ENCODE measurements around the gene EFHD1.

EFHD1 gene

DNA sequence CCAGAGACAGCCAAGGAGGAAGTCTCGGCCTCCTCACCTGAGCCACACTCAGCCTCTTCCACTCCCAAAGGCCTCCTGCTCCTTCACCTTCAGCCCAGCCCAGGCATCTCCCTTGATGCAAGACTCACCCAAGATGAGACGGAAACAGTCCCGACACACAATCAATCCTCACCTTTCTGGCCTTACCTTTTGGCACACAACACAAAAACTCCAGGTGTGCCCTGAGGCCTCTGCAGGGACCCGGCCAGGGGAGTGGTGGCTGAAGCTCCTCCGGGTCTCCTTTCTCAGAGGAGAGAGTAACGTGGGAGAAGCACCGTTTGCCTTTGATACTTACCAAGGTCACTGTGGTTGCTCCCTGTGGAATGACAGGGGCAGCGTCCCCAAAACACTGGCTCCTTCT, 23.8 kb upstream of the EFHD1 start:
- no peak for DNase-seq (ENCODE audit: low spot score in 2 of 2)
- Mint-ChIP-seq H3K4me3 (no peak overlapping the region), H3K4me1 (no peaks in the 10 kb centered on the region), H3K36me3 (peaks cover 9% of the 10 kb centered on the region), H3K9me3 (no peaks in the 10 kb centered on the region), H3K27ac (no peak overlapping the region)
- no peak for ATAC-seq

- no peak for DNase-seq (ENCODE audit: low spot score in 2 of 2)
- H3K4me3 Mint-ChIP-seq = no peak overlapping the region
- H3K4me1 Mint-ChIP-seq = no peaks in the 10 kb centered on the region
- H3K27ac Mint-ChIP-seq = no peak overlapping the region
- peaks cover 9% of the 10 kb centered on the region for H3K36me3 Mint-ChIP-seq
- ATAC-seq = no peak
- H3K9me3 Mint-ChIP-seq = no peaks in the 10 kb centered on the region
These were observed 23.3 kb upstream of the EFHD1 start for GRCh38 chr2:232610081-232610480.

DNA sequence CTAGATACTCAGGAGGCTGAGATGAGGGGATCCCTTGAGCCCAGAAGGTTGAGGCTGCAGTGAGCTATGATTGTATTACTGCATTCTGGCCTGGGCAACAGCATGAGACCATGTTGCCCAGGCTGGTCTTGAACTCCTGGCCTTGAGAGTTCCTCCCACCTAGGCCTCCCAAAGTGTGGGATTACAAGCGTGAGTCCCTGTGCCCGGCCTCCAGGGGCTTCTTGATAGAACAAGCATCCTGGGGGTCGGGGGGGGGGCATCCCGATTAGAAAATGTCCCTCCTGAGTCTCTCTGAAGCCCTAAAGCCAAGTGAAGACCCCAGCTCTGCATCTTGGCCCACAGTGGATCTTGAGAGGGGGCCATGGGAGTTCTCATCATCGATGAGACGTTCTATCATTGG, 22.3 kb upstream of the EFHD1 start:
- Mint-ChIP-seq H3K4me3 (no peak overlapping the region), H3K36me3 (peaks cover 3% of the 10 kb centered on the region), H3K9me3 (no peaks in the 10 kb centered on the region), H3K4me1 (no peaks in the 10 kb centered on the region), H3K27ac (no peak overlapping the region)
- ATAC-seq (no peak), DNase-seq (ENCODE audit: low spot score in 2 of 2) (no peak)

DNA sequence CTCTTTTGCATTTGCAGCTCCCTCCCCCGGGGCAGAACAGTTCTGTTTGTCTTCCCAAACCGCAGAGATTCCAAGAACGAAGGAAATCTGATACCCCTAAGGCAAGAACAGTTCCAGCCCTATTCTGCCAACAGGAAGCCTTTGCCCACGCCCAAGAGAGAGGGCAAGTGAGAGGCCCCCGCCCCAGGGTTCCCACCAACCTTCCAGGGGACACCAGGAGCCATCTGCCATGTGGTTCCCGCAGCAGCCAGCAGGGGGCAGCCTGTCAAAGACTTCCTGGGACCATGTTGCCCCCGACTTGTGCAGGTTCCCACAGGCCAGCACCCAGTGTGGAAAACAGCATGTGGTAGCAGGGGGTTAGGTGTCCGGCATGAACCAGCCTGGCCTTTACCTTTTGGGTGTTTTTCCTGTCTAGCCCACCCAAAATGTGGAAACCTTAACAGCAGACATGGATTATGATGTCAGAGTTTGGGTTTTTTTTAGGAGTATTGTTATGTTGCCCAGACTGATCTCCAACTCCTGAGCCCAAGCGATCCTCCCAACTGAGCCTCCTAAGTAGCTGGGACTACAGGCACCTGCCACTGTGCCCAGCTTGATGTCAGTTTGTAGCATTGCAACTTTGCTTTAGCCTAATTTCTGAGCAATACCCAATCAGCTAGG, 21.7 kb upstream of the EFHD1 start:
- no peaks in the 10 kb centered on the region for H3K4me1 Mint-ChIP-seq

GRCh38 chr2:232613538-232614134, 19.8 kb upstream of the EFHD1 start:
- ATAC-seq (no peak), DNase-seq (ENCODE audit: low spot score in 2 of 2) (no peak)
- H3K36me3 Mint-ChIP-seq = no peaks in the 10 kb centered on the region
- H3K27ac Mint-ChIP-seq = no peak overlapping the region
- no peaks in the 10 kb centered on the region for H3K9me3 Mint-ChIP-seq
- no peak overlapping the region for H3K4me3 Mint-ChIP-seq
- H3K4me1 Mint-ChIP-seq = no peaks in the 10 kb centered on the region

More for the DNA sequence above, 21.7 kb upstream of the EFHD1 start:
- DNase-seq (ENCODE audit: low spot score in 2 of 2) = peak; percentile 76 to 90
- Mint-ChIP-seq H3K9me3 (no peaks in the 10 kb centered on the region), H3K36me3 (no peaks in the 10 kb centered on the region), H3K4me3 (no peak overlapping the region), H3K27ac (no peak overlapping the region)
- ATAC-seq = peak; percentile 72

DNA sequence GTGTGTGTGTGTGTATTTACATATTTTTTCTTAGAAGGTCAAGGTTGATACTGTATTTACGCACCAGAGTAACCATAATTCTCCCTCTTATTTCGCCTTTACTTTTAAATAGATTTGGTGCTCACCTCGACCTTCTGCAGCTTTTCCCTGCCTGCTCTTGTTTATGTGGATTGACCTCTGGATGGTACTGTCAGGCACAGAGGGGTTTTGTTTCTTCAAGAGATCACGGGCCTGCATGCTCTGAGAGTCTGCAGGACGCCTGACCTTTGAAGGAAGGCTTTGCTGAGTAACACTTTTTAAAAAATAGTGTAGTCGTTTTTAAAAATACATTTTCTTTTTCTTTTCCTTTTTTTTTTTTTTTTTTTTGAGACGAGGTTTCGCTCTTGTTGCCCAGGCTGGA, 18.1 kb upstream of the EFHD1 start:
- ATAC-seq = no peak

GRCh38 chr2:232621186-232621585, 12.2 kb upstream of the EFHD1 start:
- H3K36me3 Mint-ChIP-seq = no peaks in the 10 kb centered on the region
- DNase-seq (ENCODE audit: low spot score in 2 of 2) = no peak
- no peaks in the 10 kb centered on the region for H3K4me1 Mint-ChIP-seq
- ATAC-seq = no peak
- H3K9me3 Mint-ChIP-seq = no peaks in the 10 kb centered on the region
- no peak overlapping the region for H3K27ac Mint-ChIP-seq
- no peak overlapping the region for H3K4me3 Mint-ChIP-seq

More for the DNA sequence above, 18.1 kb upstream of the EFHD1 start:
- no peaks in the 10 kb centered on the region for H3K9me3 Mint-ChIP-seq
- no peaks in the 10 kb centered on the region for H3K4me1 Mint-ChIP-seq
- no peak overlapping the region for H3K4me3 Mint-ChIP-seq
- DNase-seq (ENCODE audit: low spot score in 2 of 2) = no peak
- no peak overlapping the region for H3K27ac Mint-ChIP-seq
- H3K36me3 Mint-ChIP-seq = no peaks in the 10 kb centered on the region

- DNase-seq (ENCODE audit: low spot score in 2 of 2) (no peak), ATAC-seq (no peak)
- no peaks in the 10 kb centered on the region for H3K9me3 Mint-ChIP-seq
- no peak overlapping the region for H3K4me3 Mint-ChIP-seq
- no peak overlapping the region for H3K27ac Mint-ChIP-seq
- H3K36me3 Mint-ChIP-seq = no peaks in the 10 kb centered on the region
- no peaks in the 10 kb centered on the region for H3K4me1 Mint-ChIP-seq
These were observed 10.8 kb upstream of the EFHD1 start for GRCh38 chr2:232622563-232622962.

DNA sequence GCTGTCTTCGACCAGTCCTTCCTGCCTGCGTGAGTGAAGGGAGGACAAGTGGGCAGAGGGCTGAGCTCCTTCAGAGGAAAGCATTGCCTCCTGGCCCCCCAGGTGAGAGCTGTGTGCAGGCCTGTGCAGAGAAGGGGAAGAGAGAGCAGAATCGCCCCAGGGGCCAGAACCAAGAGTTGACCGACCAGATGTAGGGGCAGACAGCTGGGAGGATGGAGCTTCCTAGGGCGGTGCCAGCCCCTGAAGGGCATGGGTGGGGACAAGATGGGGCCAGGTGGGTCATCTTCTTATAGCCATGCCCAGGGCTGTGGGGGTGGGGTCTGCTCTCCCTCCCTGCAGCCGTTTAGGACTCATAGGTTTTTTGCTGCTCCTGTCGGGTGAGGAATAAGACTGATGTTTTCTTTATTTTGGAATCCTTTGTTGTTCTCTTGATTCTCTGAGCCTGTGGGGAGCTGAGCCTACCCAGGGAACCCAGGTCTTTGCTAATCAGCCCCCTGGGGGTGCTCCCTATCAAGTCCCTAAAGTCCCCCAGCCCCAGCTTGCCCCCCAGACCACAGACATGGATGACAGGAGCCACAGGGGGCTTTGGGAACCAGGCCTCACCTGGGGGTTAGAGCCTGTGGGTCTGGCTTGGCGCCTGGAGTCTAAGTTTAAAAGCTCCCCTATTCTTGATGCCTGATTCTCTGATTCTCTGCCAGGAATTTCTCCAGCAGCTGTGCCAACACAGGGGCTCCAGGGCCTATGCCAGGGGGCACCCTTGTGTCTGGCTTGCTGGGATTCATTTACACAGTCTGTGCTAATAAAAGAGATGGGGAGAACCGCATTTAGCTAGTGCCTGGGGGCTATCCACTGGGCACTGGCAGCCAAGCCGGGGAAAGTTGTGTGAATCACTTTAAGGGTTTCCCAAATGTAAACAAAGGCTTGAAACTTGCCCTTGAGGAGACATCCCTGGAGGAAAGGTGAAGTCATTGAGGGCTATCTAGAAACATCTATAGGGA, 9.3 kb upstream of the EFHD1 start:
- H3K4me1 Mint-ChIP-seq = no peaks in the 10 kb centered on the region
- DNase-seq (ENCODE audit: low spot score in 2 of 2) (no peak), ATAC-seq (no peak)
- H3K27ac Mint-ChIP-seq = no peak overlapping the region
- no peaks in the 10 kb centered on the region for H3K9me3 Mint-ChIP-seq
- H3K36me3 Mint-ChIP-seq = no peaks in the 10 kb centered on the region
- no peak overlapping the region for H3K4me3 Mint-ChIP-seq

GRCh38 chr2:232626584-232626983, 6.8 kb upstream of the EFHD1 start:
- no peak for DNase-seq (ENCODE audit: low spot score in 2 of 2)
- no peak overlapping the region for H3K27ac Mint-ChIP-seq
- H3K9me3 Mint-ChIP-seq = no peaks in the 10 kb centered on the region
- H3K4me1 Mint-ChIP-seq = no peaks in the 10 kb centered on the region
- ATAC-seq = no peak
- H3K36me3 Mint-ChIP-seq = no peaks in the 10 kb centered on the region
- H3K4me3 Mint-ChIP-seq = no peak overlapping the region

- Mint-ChIP-seq H3K4me3 (no peak overlapping the region), H3K9me3 (no peaks in the 10 kb centered on the region)
- ATAC-seq = no peak
These were observed 4.8 kb upstream of the EFHD1 start for GRCh38 chr2:232628466-232629128.

GRCh38 chr2:232629129-232629475, 4.3 kb upstream of the EFHD1 start:
- peaks cover 6% of the 10 kb centered on the region for H3K4me1 Mint-ChIP-seq
- H3K9me3 Mint-ChIP-seq = no peaks in the 10 kb centered on the region
- no peak overlapping the region for H3K27ac Mint-ChIP-seq
- H3K36me3 Mint-ChIP-seq = no peaks in the 10 kb centered on the region
- H3K4me3 Mint-ChIP-seq = no peak overlapping the region
- ATAC-seq (no peak), DNase-seq (ENCODE audit: low spot score in 2 of 2) (no peak)

More at GRCh38 chr2:232628466-232629128, 4.8 kb upstream of the EFHD1 start:
- H3K4me1 Mint-ChIP-seq = peaks cover 6% of the 10 kb centered on the region
- H3K27ac Mint-ChIP-seq = no peak overlapping the region
- no peak for DNase-seq (ENCODE audit: low spot score in 2 of 2)
- no peaks in the 10 kb centered on the region for H3K36me3 Mint-ChIP-seq

- ATAC-seq = no peak
- no peak for DNase-seq (ENCODE audit: low spot score in 2 of 2)
- peak overlapping the region; percentile 41 for H3K4me3 Mint-ChIP-seq
- H3K27ac Mint-ChIP-seq = no peak overlapping the region
- no peaks in the 10 kb centered on the region for H3K36me3 Mint-ChIP-seq
- H3K4me1 Mint-ChIP-seq = peaks cover 6% of the 10 kb centered on the region
- no peaks in the 10 kb centered on the region for H3K9me3 Mint-ChIP-seq
These were observed 1.0 kb upstream of the EFHD1 start for GRCh38 chr2:232632229-232632903.

DNA sequence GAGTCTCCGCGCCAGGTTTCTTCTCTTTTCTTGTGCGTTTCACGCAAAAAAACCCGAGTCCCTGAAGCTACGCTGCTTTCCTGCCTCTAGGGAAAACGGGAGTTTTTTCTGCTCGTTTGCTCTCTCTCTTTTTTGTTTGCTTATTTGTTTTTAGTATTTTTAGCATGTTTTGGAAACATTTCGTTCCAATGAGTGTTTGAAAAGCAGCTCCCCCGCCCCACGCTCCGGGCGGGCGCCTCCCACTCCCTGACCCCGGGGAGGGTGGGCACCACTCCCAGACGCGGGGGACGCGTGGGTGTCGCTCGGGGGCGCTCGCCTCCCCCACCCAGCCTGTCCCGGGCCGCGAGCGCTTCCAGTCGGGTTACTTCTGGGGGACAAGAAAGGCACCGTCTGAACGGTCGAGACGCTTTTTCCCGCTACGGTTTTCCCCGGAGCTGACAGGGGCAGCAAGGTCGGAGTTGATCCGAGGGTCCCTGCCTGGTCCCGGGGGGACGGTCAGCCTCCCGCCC, 446 bp upstream of the EFHD1 start:
- DNase-seq (ENCODE audit: low spot score in 2 of 2) = no peak
- no peak for ATAC-seq
- H3K4me3 Mint-ChIP-seq = peak overlapping the region; percentile 41
- H3K9me3 Mint-ChIP-seq = no peaks in the 10 kb centered on the region
- H3K27ac Mint-ChIP-seq = no peak overlapping the region
- H3K36me3 Mint-ChIP-seq = no peaks in the 10 kb centered on the region
- peaks cover 6% of the 10 kb centered on the region for H3K4me1 Mint-ChIP-seq
